Panc1 (cell line): ENCODE data around the gene ROBO1.

ENCODE experiments used
- CTCF ChIP-seq: fragments of 450-650 bp; IDR thresholded peaks from 2 replicates; pipeline ENCODE4 v1.5.1; 2017; ENCODE audit warnings: mild to moderate bottlenecking
- POLR2AphosphoS5 ChIP-seq: IDR thresholded peaks from 2 replicates; pipeline ENCODE4 v1.6.1; 2012; ENCODE audit warnings: mild to moderate bottlenecking, low read depth, low read length, moderate library complexity
- REST ChIP-seq, 2 experiments: IDR thresholded peaks; 2 replicates each; pipeline ENCODE4 v1.6.1; 2011 to 2012; ENCODE audit warnings: low read depth in 2 of 2, control low read depth in 1 of 2, low read length in 1 of 2, mild to moderate bottlenecking in 1 of 2, moderate library complexity in 1 of 2; ENCODE audit not compliant: insufficient read depth in 1 of 2
- TCF7L2 ChIP-seq: IDR thresholded peaks from 2 replicates; pipeline ENCODE4 v1.6.1; 2011; ENCODE audit warnings: mild to moderate bottlenecking, low read depth, low read length, inconsistent platforms

GRCh38 chr3:78963771-78964170 lies 804.0 kb downstream of the ROBO1 start:
- TF ChIP-seq POLR2AphosphoS5 (no peak), CTCF (no peak), REST (IDR thresholded peaks at IDR 0.05; ENCODE audit: insufficient read depth in 1 of 2, low read depth in 2 of 2, low read length in 1 of 2) (no peak), TCF7L2 (no peak)
